AG09319 (cell line): ENCODE measurements around the gene CLP1.
"Not testable (repeated sequence)": the region's sequence is repeated elsewhere in the genome, so short reads cannot be mapped to it uniquely, and the experiment has no call there.

ENCODE experiments used
- DNase-seq: peaks from one replicate; pipeline ENCODE4 v3.0.0-alpha.2; 2010; ENCODE audit warnings: low read depth; ENCODE audit errors: extremely low read depth
- CTCF ChIP-seq: IDR thresholded peaks from 2 replicates; pipeline ENCODE4 v1.5.1; 2011; ENCODE audit warnings: low read depth, mild to moderate bottlenecking, inconsistent platforms, low read length, moderate library complexity

CLP1 gene

DNA sequence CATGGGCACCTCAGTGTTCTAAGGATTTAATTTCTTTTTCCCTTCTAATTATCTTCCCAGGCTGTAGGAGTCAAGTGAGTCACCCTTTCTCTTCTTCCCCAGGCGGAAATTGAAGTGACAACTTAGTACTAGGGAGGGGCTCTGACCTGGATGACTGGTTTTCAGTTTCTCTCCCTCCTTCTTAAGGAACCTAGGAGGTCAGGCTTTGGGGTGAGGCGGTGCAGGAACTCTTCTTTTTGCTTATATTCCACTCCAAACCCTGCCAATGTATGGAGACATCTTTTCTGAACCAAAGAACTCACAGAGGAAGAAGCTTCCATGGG is 23.0 kb downstream of the CLP1 start:
- no peak for DNase-seq
- TF ChIP-seq CTCF, result no peak

DNA sequence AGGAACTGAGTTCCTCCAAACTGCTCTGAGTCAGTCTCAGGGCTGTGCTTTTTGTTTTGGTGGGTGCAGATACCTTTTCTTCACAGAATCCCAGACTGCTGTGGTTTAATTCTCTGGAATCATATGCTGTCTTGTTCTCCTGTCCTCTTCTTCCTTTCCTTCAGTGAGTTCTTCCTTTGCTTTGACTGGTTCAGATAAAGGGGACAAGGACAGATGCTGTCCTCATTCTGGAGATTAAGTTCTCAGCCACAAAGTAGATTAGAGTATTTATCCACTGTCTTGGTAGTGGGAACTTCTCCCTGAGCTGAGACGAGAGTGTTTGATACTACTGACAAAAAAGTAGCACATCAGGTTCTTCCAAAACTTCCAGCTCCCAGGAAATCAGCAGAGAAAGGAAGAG is 23.6 kb downstream of the CLP1 start:
- no peak for TF ChIP-seq CTCF
- no peak for DNase-seq

GRCh38 chr11:57690474-57690873 is 32.9 kb downstream of the CLP1 start:
- not testable (repeated sequence) for DNase-seq

- DNase-seq, result no peak
- no peak for TF ChIP-seq CTCF
These were observed 41.3 kb downstream of the CLP1 start for GRCh38 chr11:57698843-57699365.

DNA sequence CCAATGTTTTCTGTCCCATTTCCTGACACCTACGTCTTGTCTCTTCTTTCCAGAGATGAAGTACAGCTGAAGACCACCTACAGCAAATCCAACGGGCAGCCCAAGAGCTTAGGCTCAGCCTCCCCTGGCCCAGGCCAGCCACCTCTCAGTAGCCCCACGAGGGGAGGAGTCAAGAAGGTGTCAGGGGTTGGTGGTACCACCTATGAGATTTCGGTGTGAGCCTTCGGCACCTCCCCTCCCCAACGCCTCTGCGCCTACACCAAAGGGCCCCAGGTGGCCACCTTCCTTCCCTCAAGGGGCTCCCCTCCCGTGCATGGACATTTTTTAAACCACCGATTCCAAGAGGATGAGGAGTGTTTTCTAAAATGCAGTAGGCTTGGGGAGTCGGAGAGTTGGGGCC is 42.3 kb downstream of the CLP1 start:
- no peak for TF ChIP-seq CTCF
- no peak for DNase-seq

DNA sequence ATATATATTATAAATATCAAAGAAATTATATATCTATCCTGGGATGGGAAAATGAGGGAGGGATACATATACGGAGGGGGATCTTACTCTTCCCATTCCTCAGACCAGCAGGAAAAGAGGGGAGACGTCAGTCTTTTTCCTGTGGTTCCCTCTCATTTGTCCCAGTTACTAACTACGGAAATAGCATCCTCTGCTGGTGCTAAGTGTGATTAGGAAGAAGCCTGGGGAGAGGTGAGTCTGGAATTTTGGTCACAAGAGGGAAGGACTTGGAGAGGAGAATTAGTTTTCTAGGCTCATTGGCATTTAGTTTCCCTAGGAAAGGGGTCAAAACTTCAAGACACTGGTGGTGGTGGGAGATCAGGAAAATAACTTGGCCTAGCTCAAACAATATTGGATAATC is 42.9 kb downstream of the CLP1 start:
- TF ChIP-seq CTCF, result no peak

DNA sequence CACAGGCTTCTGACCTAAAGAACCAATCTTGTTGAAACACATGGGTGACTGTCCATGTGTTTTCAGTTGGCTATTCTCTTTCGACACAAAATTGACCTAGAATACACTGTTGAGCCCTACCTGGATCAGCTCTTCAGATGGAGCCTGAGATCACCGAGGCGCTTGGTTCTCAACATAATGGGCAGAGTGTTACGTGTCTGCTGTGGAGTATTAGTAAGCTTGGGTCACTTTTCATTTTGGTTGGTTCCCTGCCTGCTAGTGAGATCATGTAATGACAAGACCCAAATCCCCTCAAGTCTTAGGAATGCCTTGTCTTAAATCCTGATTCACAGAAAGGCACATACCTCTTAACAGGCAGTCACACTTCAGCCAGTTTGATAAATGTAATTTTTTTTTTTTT is 45.8 kb downstream of the CLP1 start:
- no peak for DNase-seq
- TF ChIP-seq CTCF, result no peak

More for the DNA sequence above, 42.9 kb downstream of the CLP1 start:
- DNase-seq, result no peak

GRCh38 chr11:57704932-57705331 is 47.4 kb downstream of the CLP1 start:
- TF ChIP-seq CTCF, result no peak
- DNase-seq, result no peak

- DNase-seq, result not testable (repeated sequence)
These were observed 47.9 kb downstream of the CLP1 start for GRCh38 chr11:57705432-57705831.
